HEK293 (cell line): Measurements from ENCODE around the gene CCDC69.

Experiments used
- CTCF ChIA-PET: fragments of 350-600 bp; formaldehyde crosslinking; extraction: SDS; loops from one replicate; lab custom pipeline; 2021; ENCODE audit warnings: antibody characterized with exemption; lab: Yijun Ruan, JAX
- POLR2A ChIA-PET: fragments of 300-600 bp; formaldehyde crosslinking; extraction: SDS; loops from one replicate; lab custom pipeline; 2020; ENCODE audit warnings: antibody characterized with exemption, inconsistent platforms; lab: Yijun Ruan, JAX
- H3K27ac ChIP-seq: fragments of 200-500 bp; sonication (Bioruptor generic); 2 replicates; pipeline ENCODE4 v1.5.1; 2014; ENCODE audit warnings: low read depth, low read length, control low read depth, inconsistent platforms; ENCODE audit errors: extremely low read depth
- H3K36me3 ChIP-seq, 2 experiments: fragments of 200-500 bp in 1 of 2; sonication (Bioruptor generic) in 1 of 2; 1 replicate in 1 of 2; 2 replicates in 1 of 2; pipeline ENCODE4 v1.5.1; 2014 to 2017; ENCODE audit warnings: inconsistent platforms in 2 of 2, low read length in 2 of 2; ENCODE audit not compliant: control insufficient read depth in 2 of 2, insufficient read depth in 1 of 2
- H3K4me1 ChIP-seq: fragments of 200-500 bp; sonication (Bioruptor generic); 2 replicates; pipeline ENCODE4 v1.5.1; 2014; ENCODE audit warnings: mild to moderate bottlenecking, low read length, inconsistent platforms; ENCODE audit not compliant: control insufficient read depth, insufficient read depth
- H3K4me3 ChIP-seq: 2 replicates; pipeline ENCODE4 v1.5.1; 2011; ENCODE audit warnings: low read depth, mild to moderate bottlenecking, control low read depth, low read length, moderate library complexity
- H3K9me3 ChIP-seq: fragments of 200-500 bp; sonication (Bioruptor generic); 2 replicates; pipeline ENCODE4 v1.5.1; 2014; ENCODE audit warnings: low read depth, low read length, inconsistent platforms; ENCODE audit not compliant: control insufficient read depth, insufficient read depth
- HOXC10 ChIP-seq: sonication (generic); formaldehyde crosslinking; IDR thresholded peaks from 2 replicates; pipeline ENCODE4 v1.8.1; 2023; ENCODE audit warnings: mild to moderate bottlenecking, missing genetic modification reagents
- REST ChIP-seq: fragments of 450-650 bp; formaldehyde crosslinking; IDR thresholded peaks from 2 replicates; pipeline ENCODE4 v1.5.1; 2016; ENCODE audit warnings: missing biosample characterization, missing genetic modification characterization
- SCRT2 ChIP-seq: fragments of 450-650 bp; formaldehyde crosslinking; IDR thresholded peaks from 2 replicates; pipeline ENCODE4 v1.5.1; 2016; ENCODE audit warnings: missing biosample characterization, missing genetic modification characterization
- SP3 ChIP-seq: fragments of 450-650 bp; formaldehyde crosslinking; IDR thresholded peaks from 2 replicates; pipeline ENCODE4 v1.5.1; 2016; ENCODE audit warnings: missing biosample characterization, missing genetic modification characterization
- TCF7L2 ChIP-seq: IDR thresholded peaks from 2 replicates; pipeline ENCODE4 v1.6.1; 2011; ENCODE audit warnings: low read depth, mild to moderate bottlenecking, inconsistent platforms, low read length, moderate library complexity, borderline replicate concordance
- YY2 ChIP-seq: fragments of 450-650 bp; formaldehyde crosslinking; IDR thresholded peaks from 2 replicates; pipeline ENCODE4 v1.5.1; 2016; ENCODE audit warnings: missing biosample characterization, missing genetic modification characterization
- ZBTB49 ChIP-seq: fragments of 450-650 bp; formaldehyde crosslinking; IDR thresholded peaks from 2 replicates; pipeline ENCODE4 v1.5.1; 2016; ENCODE audit warnings: missing biosample characterization, missing genetic modification characterization, low read depth
- ZNF132 ChIP-seq: fragments of 450-650 bp; formaldehyde crosslinking; IDR thresholded peaks from 2 replicates; pipeline ENCODE4 v1.5.1; 2017; ENCODE audit warnings: missing biosample characterization, missing genetic modification characterization, borderline replicate concordance
- ZNF211 ChIP-seq: fragments of 450-650 bp; formaldehyde crosslinking; IDR thresholded peaks from 2 replicates; pipeline ENCODE4 v1.5.1; 2016; ENCODE audit warnings: low read depth, missing biosample characterization, missing genetic modification characterization
- ZNF23 ChIP-seq: fragments of 450-650 bp; formaldehyde crosslinking; IDR thresholded peaks from 2 replicates; pipeline ENCODE4 v1.5.1; 2016; ENCODE audit warnings: missing biosample characterization, missing genetic modification characterization, borderline replicate concordance
- ZNF239 ChIP-seq: fragments of 450-650 bp; formaldehyde crosslinking; IDR thresholded peaks from 2 replicates; pipeline ENCODE4 v1.5.1; 2016; ENCODE audit warnings: missing biosample characterization, missing genetic modification characterization
- ZNF398 ChIP-seq: fragments of 450-650 bp; formaldehyde crosslinking; IDR thresholded peaks from 2 replicates; pipeline ENCODE4 v1.5.1; 2017; ENCODE audit warnings: missing biosample characterization, missing genetic modification characterization
- ZNF558 ChIP-seq: fragments of 450-650 bp; formaldehyde crosslinking; IDR thresholded peaks from 2 replicates; pipeline ENCODE4 v1.5.1; 2016; ENCODE audit warnings: missing biosample characterization, missing genetic modification characterization
- ZNF560 ChIP-seq: fragments of 450-650 bp; formaldehyde crosslinking; IDR thresholded peaks from 2 replicates; pipeline ENCODE4 v1.5.1; 2017; ENCODE audit warnings: missing biosample characterization, missing genetic modification characterization, borderline replicate concordance
- ZNF571 ChIP-seq: fragments of 450-650 bp; formaldehyde crosslinking; IDR thresholded peaks from 2 replicates; pipeline ENCODE4 v1.5.0; 2017; ENCODE audit warnings: missing biosample characterization, missing genetic modification characterization
- ZNF580 ChIP-seq: fragments of 450-650 bp; formaldehyde crosslinking; IDR thresholded peaks from 2 replicates; pipeline ENCODE4 v1.5.1; 2016; ENCODE audit warnings: missing biosample characterization, missing genetic modification characterization
- ZNF654 ChIP-seq: fragments of 450-650 bp; formaldehyde crosslinking; IDR thresholded peaks from 2 replicates; pipeline ENCODE4 v1.5.1; 2016; ENCODE audit warnings: low read depth, missing biosample characterization, missing genetic modification characterization
- ZNF843 ChIP-seq: fragments of 450-650 bp; formaldehyde crosslinking; IDR thresholded peaks from 2 replicates; pipeline ENCODE4 v1.5.1; 2016; ENCODE audit warnings: missing biosample characterization, missing genetic modification characterization
- ZSCAN30 ChIP-seq: fragments of 450-650 bp; IDR thresholded peaks from 2 replicates; pipeline ENCODE4 v1.5.1; 2018; ENCODE audit warnings: missing biosample characterization, mild to moderate bottlenecking, missing genetic modification characterization, moderate library complexity

CCDC69 gene

GRCh38 chr5:151243127-151243526, 19.2 kb upstream of the CCDC69 start:
- H3K27ac ChIP-seq = no peak overlapping the region
- H3K36me3 ChIP-seq = no peaks in the 10 kb centered on the region
- no peaks in the 10 kb centered on the region for H3K4me1 ChIP-seq
- ChIA-PET CTCF (interaction anchor here (6.6 kb wide), 1 partner anchor 117 kb away, joined by 54 read pairs; no protein-coding TSS in a partner anchor), POLR2A (no interaction called here)
- TF ChIP-seq ZSCAN30 (tag by site-specific recombination) = no peak
- TF ChIP-seq ZNF560 (tag by site-specific recombination) = no peak
- no peak for TF ChIP-seq ZNF211 (tag by site-specific recombination)
- TF ChIP-seq ZNF239 (tag by site-specific recombination) = no peak
- TF ChIP-seq ZNF23 = no peak
- no peak for TF ChIP-seq ZNF580 (tag by site-specific recombination)
- no peak for TF ChIP-seq ZNF558 (tag by site-specific recombination)
- TF ChIP-seq ZNF398 (tag by site-specific recombination) = no peak
- TF ChIP-seq SP3 (tag by site-specific recombination) = no peak
- no peak for TF ChIP-seq ZNF843 (tag by site-specific recombination)
- no peak for TF ChIP-seq REST
- TF ChIP-seq TCF7L2 = no peak
- TF ChIP-seq YY2 (tag by site-specific recombination) = no peak
- no peak for TF ChIP-seq SCRT2
- no peak for TF ChIP-seq HOXC10
- no peak for TF ChIP-seq ZNF654 (tag by site-specific recombination)
- TF ChIP-seq ZNF132 (tag by site-specific recombination) = no peak
- TF ChIP-seq ZNF571 (tag by site-specific recombination) = no peak
- no peak for TF ChIP-seq ZBTB49
- H3K4me3 ChIP-seq = no peak overlapping the region
- no peaks in the 10 kb centered on the region for H3K9me3 ChIP-seq
